Panc1 (cell line): Measurements from ENCODE around the gene RFC1. TPM values are rescaled to one million over a fixed set of nuclear protein-coding genes. Genes with fewer than 3 reads are reported as not detected.

Source experiments
- ATAC-seq: fragments of 200-7000 bp; cut with Tn5 transposase; 2 replicates; pipeline ENCODE4 v1.9.1; 2020; ENCODE audit warnings: mild to moderate bottlenecking, moderate library complexity
- BruUV-seq: library from RNA; stranded (reverse); fragments of 400-500 nt; replicated peaks from 2 replicates; lab custom pipeline; 2021; lab: Mats Ljungman, UMichigan
- CTCF ChIA-PET: fragments of 300-600 bp; sonication (Branson Sonifier 250); formaldehyde crosslinking; loops from one replicate; lab custom pipeline; 2022; ENCODE audit warnings: antibody characterized with exemption; lab: Charles Lee
- POLR2A ChIA-PET: fragments of 300-600 bp; sonication (Branson Sonifier 250); formaldehyde crosslinking; loops from one replicate; lab custom pipeline; 2022; ENCODE audit warnings: antibody characterized with exemption; lab: Charles Lee
- DNase-seq: peaks from one replicate; pipeline ENCODE4 v3.0.0-alpha.2; 2010; ENCODE audit warnings: low read depth, low spot score
- H3K27ac ChIP-seq: 2 replicates; pipeline ENCODE4 v1.5.1; 2011; ENCODE audit warnings: mild to moderate bottlenecking, low read length, inconsistent platforms
- H3K27me3 ChIP-seq: fragments of 200-500 bp; sonication (Bioruptor generic); 2 replicates; pipeline ENCODE4 v1.6.0; 2014; ENCODE audit warnings: low read length, inconsistent platforms; ENCODE audit not compliant: control insufficient read depth, insufficient read depth
- H3K36me3 ChIP-seq: fragments of 200-500 bp; sonication (Bioruptor generic); 2 replicates; pipeline ENCODE4 v1.5.1; 2014; ENCODE audit warnings: inconsistent platforms, mild to moderate bottlenecking, low read length, moderate library complexity; ENCODE audit not compliant: control insufficient read depth, insufficient read depth
- H3K4me1 ChIP-seq: 2 replicates; pipeline ENCODE4 v1.5.1; 2011; ENCODE audit warnings: inconsistent platforms, mild to moderate bottlenecking, low read length, moderate library complexity; ENCODE audit not compliant: control insufficient read depth, insufficient read depth
- H3K4me3 ChIP-seq, 2 experiments: 2 replicates each; pipeline ENCODE4 v1.5.1; 2011 to 2012; ENCODE audit warnings: low read depth in 2 of 2, low read length in 2 of 2, mild to moderate bottlenecking in 2 of 2, inconsistent platforms in 1 of 2, moderate library complexity in 1 of 2
- H3K9me3 ChIP-seq: fragments of 200-500 bp; sonication (Bioruptor generic); 2 replicates; pipeline ENCODE4 v1.5.1; 2014; ENCODE audit warnings: low read depth, mild to moderate bottlenecking, inconsistent platforms, low read length, moderate library complexity; ENCODE audit not compliant: control insufficient read depth, insufficient read depth
- CTCF ChIP-seq: fragments of 450-650 bp; IDR thresholded peaks from 2 replicates; pipeline ENCODE4 v1.5.1; 2017; ENCODE audit warnings: mild to moderate bottlenecking
- POLR2AphosphoS5 ChIP-seq: IDR thresholded peaks from 2 replicates; pipeline ENCODE4 v1.6.1; 2012; ENCODE audit warnings: mild to moderate bottlenecking, low read depth, low read length, moderate library complexity
- REST ChIP-seq, 2 experiments: IDR thresholded peaks; 2 replicates each; pipeline ENCODE4 v1.6.1; 2011 to 2012; ENCODE audit warnings: low read depth in 2 of 2, control low read depth in 1 of 2, low read length in 1 of 2, mild to moderate bottlenecking in 1 of 2, moderate library complexity in 1 of 2; ENCODE audit not compliant: insufficient read depth in 1 of 2
- SIN3A ChIP-seq: IDR thresholded peaks from 2 replicates; pipeline ENCODE4 v1.6.1; 2012; ENCODE audit warnings: low read depth, mild to moderate bottlenecking, low read length, moderate library complexity, borderline replicate concordance; ENCODE audit not compliant: insufficient read depth
- TCF7L2 ChIP-seq: IDR thresholded peaks from 2 replicates; pipeline ENCODE4 v1.6.1; 2011; ENCODE audit warnings: mild to moderate bottlenecking, low read depth, low read length, inconsistent platforms
- in situ Hi-C: cut with HindIII; loops from 2 replicates; pipeline ENCODE4 v1.10.0; 2016; ENCODE audit warnings: low sequenced_read_pairs, low pct_unique_long_range_greater_than_20kb
- intact Hi-C: fragments of 100-400 bp; cut with micrococcal nuclease; formaldehyde crosslinking; loops from one replicate; pipeline ENCODE4 v1.10.0; 2022; ENCODE audit not compliant: unreplicated experiment
- total RNA-seq: library from RNA; stranded (reverse); gene quantifications from one replicate; pipeline ENCODE4 v1.2.1, GENCODE V29; 2021; ENCODE audit not compliant: unreplicated experiment

RFC1 gene
- total RNA-seq, 1 experiment from 2014 or later: 34.4 TPM

- intact Hi-C loops (no loop called here), in situ Hi-C loops (no loop called here)
- no TSS peak for BruUV-seq
- TF ChIP-seq TCF7L2: no peak
- TF ChIP-seq REST (IDR thresholded peaks at IDR 0.05; ENCODE audit: insufficient read depth in 1 of 2, low read depth in 2 of 2, low read length in 1 of 2): no peak
- TF ChIP-seq SIN3A: no peak
- no peak for TF ChIP-seq CTCF
- TF ChIP-seq POLR2AphosphoS5: no peak
- no peaks in the 10 kb centered on the region for H3K27me3 ChIP-seq
- ATAC-seq (no peak), DNase-seq (no peak)
- H3K36me3 ChIP-seq: no peaks in the 10 kb centered on the region; the same call in 1 of the 2 replicates
- no peak overlapping the region for H3K4me3 ChIP-seq
- H3K9me3 ChIP-seq: no peaks in the 10 kb centered on the region
- H3K4me1 ChIP-seq: peaks cover 6% of the 10 kb centered on the region
- ChIA-PET CTCF (interaction anchor here (0.7 kb wide), 1 partner anchor 578 kb away, joined by 3 read pairs; no protein-coding TSS in a partner anchor), POLR2A (interaction anchor here (0.7 kb wide), 1 partner anchor 33 kb away, joined by 5 read pairs; no protein-coding TSS in a partner anchor)
- no peak overlapping the region for H3K27ac ChIP-seq
Measured at GRCh38 chr4:39337841-39338240, 28.3 kb downstream of the RFC1 start.

- ATAC-seq: no peak
- DNase-seq: no peak
- ChIA-PET CTCF (no interaction called here), POLR2A (no interaction called here)
- in situ Hi-C loops (no loop called here), intact Hi-C loops (no loop called here)
- no peaks in the 10 kb centered on the region for H3K27me3 ChIP-seq
- no peaks in the 10 kb centered on the region for H3K36me3 ChIP-seq
- H3K4me1 ChIP-seq: no peaks in the 10 kb centered on the region; the same call in 1 of the 2 replicates
- BruUV-seq: no TSS peak
- no peak overlapping the region for H3K27ac ChIP-seq
- H3K9me3 ChIP-seq: no peaks in the 10 kb centered on the region
- no peak for TF ChIP-seq TCF7L2
- TF ChIP-seq CTCF: no peak
- no peak for TF ChIP-seq REST (IDR thresholded peaks at IDR 0.05; ENCODE audit: insufficient read depth in 1 of 2, low read depth in 2 of 2, low read length in 1 of 2)
- TF ChIP-seq SIN3A: no peak
- TF ChIP-seq POLR2AphosphoS5: no peak
- H3K4me3 ChIP-seq: no peak overlapping the region
Measured at GRCh38 chr4:39335566-39335965, 30.6 kb downstream of the RFC1 start.
